Mesenchymal stem cell (in vitro differentiated cells and primary cell): Measurements from ENCODE around the gene ARSG.
A peak's percentile ranks its signal among the peaks of the same experiment; 100 is the strongest.

Source experiments
- DNase-seq: peaks from one replicate; pipeline ENCODE4 v3.0.0-alpha.2; 2013
- H2AFZ ChIP-seq: one replicate; pipeline ENCODE4 v1.6.1; 2013; ENCODE audit warnings: low read depth, mild to moderate bottlenecking, control low read depth, inconsistent platforms, low read length, moderate library complexity
- H2AK5ac ChIP-seq: 2 replicates; pipeline ENCODE4 v1.6.1; 2013; ENCODE audit warnings: low read length, moderate library complexity, mild to moderate bottlenecking, inconsistent platforms; ENCODE audit not compliant: severe bottlenecking
- H2BK120ac ChIP-seq: one replicate; pipeline ENCODE4 v1.6.1; 2013; ENCODE audit warnings: low read depth, mild to moderate bottlenecking, inconsistent platforms, low read length, moderate library complexity
- H2BK12ac ChIP-seq, 2 experiments: one replicate each; pipeline ENCODE4 v1.6.1; 2013; ENCODE audit warnings: inconsistent platforms in 2 of 2, low read length in 2 of 2, mild to moderate bottlenecking in 2 of 2, moderate library complexity in 2 of 2, control low read depth in 1 of 2
- H2BK15ac ChIP-seq: one replicate; pipeline ENCODE4 v1.6.1; 2013; ENCODE audit warnings: mild to moderate bottlenecking, low read depth, inconsistent platforms; ENCODE audit not compliant: poor library complexity, severe bottlenecking
- H2BK5ac ChIP-seq: 2 replicates; pipeline ENCODE4 v1.6.1; 2013; ENCODE audit warnings: low read depth, mild to moderate bottlenecking, low read length, control low read depth, inconsistent platforms; ENCODE audit not compliant: poor library complexity, severe bottlenecking
- H3K14ac ChIP-seq, 2 experiments: one replicate each; pipeline ENCODE4 v1.6.1; 2013; ENCODE audit warnings: inconsistent platforms in 2 of 2, low read length in 2 of 2, control low read depth in 1 of 2, mild to moderate bottlenecking in 1 of 2, moderate library complexity in 1 of 2
- H3K18ac ChIP-seq, 2 experiments: one replicate each; pipeline ENCODE4 v1.6.1; 2013; ENCODE audit warnings: inconsistent platforms in 2 of 2, low read length in 2 of 2, control low read depth in 1 of 2, low read depth in 1 of 2, mild to moderate bottlenecking in 1 of 2
- H3K23ac ChIP-seq, 2 experiments: one replicate each; pipeline ENCODE4 v1.6.1; 2013; ENCODE audit warnings: inconsistent platforms in 2 of 2, low read length in 2 of 2, mild to moderate bottlenecking in 2 of 2, moderate library complexity in 2 of 2, control low read depth in 1 of 2
- H3K27ac ChIP-seq: 2 replicates; pipeline ENCODE4 v1.5.1; 2013; ENCODE audit warnings: mild to moderate bottlenecking, moderate library complexity, low read length, control low read depth, inconsistent platforms; ENCODE audit not compliant: poor library complexity, severe bottlenecking
- H3K27me3 ChIP-seq, 2 experiments: 2 replicates each; pipeline versions ENCODE4 v1.6.1 to v1.7.0; 2013; ENCODE audit warnings: low read length in 2 of 2, mild to moderate bottlenecking in 2 of 2, moderate library complexity in 2 of 2, control low read depth in 1 of 2, inconsistent platforms in 1 of 2; ENCODE audit not compliant: control insufficient read depth in 1 of 2, insufficient read depth in 1 of 2
- H3K36me3 ChIP-seq, 2 experiments: 2 replicates each; pipeline versions ENCODE4 v1.6.1 to v1.7.0; 2013; ENCODE audit warnings: low read length in 2 of 2, control low read depth in 1 of 2, inconsistent platforms in 1 of 2, low read depth in 1 of 2, mild to moderate bottlenecking in 1 of 2; ENCODE audit not compliant: insufficient read depth in 2 of 2, control insufficient read depth in 1 of 2
- H3K4ac ChIP-seq, 2 experiments: one replicate each; pipeline ENCODE4 v1.6.1; 2013; ENCODE audit warnings: inconsistent platforms in 2 of 2, low read length in 2 of 2, mild to moderate bottlenecking in 2 of 2, moderate library complexity in 2 of 2, control low read depth in 1 of 2, low read depth in 1 of 2
- H3K4me1 ChIP-seq: 2 replicates; pipeline ENCODE4 v1.6.1; 2013; ENCODE audit warnings: low read depth, low read length, control low read depth; ENCODE audit not compliant: control insufficient read depth, insufficient read depth
- H3K4me2 ChIP-seq: 2 replicates; pipeline ENCODE4 v1.6.1; 2013; ENCODE audit warnings: low read length, mild to moderate bottlenecking, inconsistent platforms; ENCODE audit not compliant: poor library complexity, severe bottlenecking
- H3K4me3 ChIP-seq, 2 experiments: 2 replicates each; pipeline versions ENCODE4 v1.5.1 to v1.7.0; 2013; ENCODE audit warnings: low read length in 2 of 2, mild to moderate bottlenecking in 2 of 2, control low read depth in 1 of 2, low read depth in 1 of 2; ENCODE audit not compliant: insufficient read depth in 1 of 2
- H3K79me1 ChIP-seq: replicated peaks from 2 replicates; pipeline ENCODE4 v1.6.1; 2013; ENCODE audit warnings: mild to moderate bottlenecking, control low read depth, low read length, inconsistent platforms; ENCODE audit not compliant: poor library complexity, severe bottlenecking
- H3K9ac ChIP-seq: 2 replicates; pipeline ENCODE4 v1.7.0; 2013; ENCODE audit warnings: mild to moderate bottlenecking, low read length, moderate library complexity
- H3K9me3 ChIP-seq: 2 replicates; pipeline ENCODE4 v1.7.0; 2013; ENCODE audit warnings: mild to moderate bottlenecking, low read length; ENCODE audit not compliant: control insufficient read depth
- H4K8ac ChIP-seq: one replicate; pipeline ENCODE4 v1.6.1; 2013; ENCODE audit warnings: inconsistent platforms, mild to moderate bottlenecking, low read length, moderate library complexity
- H4K91ac ChIP-seq: one replicate; pipeline ENCODE4 v1.6.1; 2013; ENCODE audit warnings: mild to moderate bottlenecking, low read length, inconsistent platforms
- WGBS: methylation state at CpG from one replicate; pipeline ENCODE4 v1.1.7; 2013; ENCODE audit warnings: mixed read lengths; 5-methylcytosine and 5-hydroxymethylcytosine counted together

ARSG gene

DNA sequence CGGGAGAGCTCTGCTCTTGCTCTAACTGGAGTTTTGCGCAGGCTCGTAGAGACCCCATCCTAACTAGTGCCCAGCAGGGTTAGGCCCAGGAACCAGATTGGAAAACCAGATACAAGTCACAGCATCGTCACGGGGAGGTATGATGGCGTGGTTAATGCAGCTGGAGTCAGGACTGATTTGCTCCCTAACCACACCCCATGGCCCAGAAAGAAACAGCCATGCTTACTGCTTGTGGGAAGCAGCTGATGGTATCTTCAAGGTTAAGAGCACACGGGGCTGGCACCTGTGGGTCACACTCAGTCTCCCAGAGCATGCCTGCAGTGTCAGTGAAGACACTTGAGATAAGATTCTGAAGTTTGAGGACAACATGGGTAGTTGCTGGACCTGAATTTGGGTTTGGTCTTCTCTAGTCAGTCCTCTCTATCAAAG lies 105.8 kb downstream of the ARSG start:
- WGBS: 78% methylated on average over 7 of the region's 7 CpGs
- no peak overlapping the region for H3K4me3 ChIP-seq
- no peaks in the 10 kb centered on the region for H3K27me3 ChIP-seq
- no peak for DNase-seq
- H4K8ac ChIP-seq: peak overlapping the region; percentile 45
- H3K36me3 ChIP-seq: no peaks in the 10 kb centered on the region
- no peak overlapping the region for H2AK5ac ChIP-seq
- no peak overlapping the region for H2AFZ ChIP-seq
- H3K79me1 ChIP-seq: no peaks in the 10 kb centered on the region
- H3K4ac ChIP-seq: peak overlapping the region in 1 of 2 experiments; percentile 49
- H3K18ac ChIP-seq: peak overlapping the region; percentile 23 to 29
- peaks cover 5% of the 10 kb centered on the region for H3K9me3 ChIP-seq
- H3K9ac ChIP-seq: no peak overlapping the region
- H4K91ac ChIP-seq: peak overlapping the region; percentile 36
- peaks cover 7% of the 10 kb centered on the region for H3K4me1 ChIP-seq
- no peak overlapping the region for H3K23ac ChIP-seq
- H3K14ac ChIP-seq: no peak overlapping the region
- no peak overlapping the region for H2BK15ac ChIP-seq
- peak overlapping the region; percentile 23 to 87 for H2BK12ac ChIP-seq
- H3K27ac ChIP-seq: no peak overlapping the region
- no peak overlapping the region for H2BK5ac ChIP-seq
- H2BK120ac ChIP-seq: no peak overlapping the region
- no peak overlapping the region for H3K4me2 ChIP-seq

DNA sequence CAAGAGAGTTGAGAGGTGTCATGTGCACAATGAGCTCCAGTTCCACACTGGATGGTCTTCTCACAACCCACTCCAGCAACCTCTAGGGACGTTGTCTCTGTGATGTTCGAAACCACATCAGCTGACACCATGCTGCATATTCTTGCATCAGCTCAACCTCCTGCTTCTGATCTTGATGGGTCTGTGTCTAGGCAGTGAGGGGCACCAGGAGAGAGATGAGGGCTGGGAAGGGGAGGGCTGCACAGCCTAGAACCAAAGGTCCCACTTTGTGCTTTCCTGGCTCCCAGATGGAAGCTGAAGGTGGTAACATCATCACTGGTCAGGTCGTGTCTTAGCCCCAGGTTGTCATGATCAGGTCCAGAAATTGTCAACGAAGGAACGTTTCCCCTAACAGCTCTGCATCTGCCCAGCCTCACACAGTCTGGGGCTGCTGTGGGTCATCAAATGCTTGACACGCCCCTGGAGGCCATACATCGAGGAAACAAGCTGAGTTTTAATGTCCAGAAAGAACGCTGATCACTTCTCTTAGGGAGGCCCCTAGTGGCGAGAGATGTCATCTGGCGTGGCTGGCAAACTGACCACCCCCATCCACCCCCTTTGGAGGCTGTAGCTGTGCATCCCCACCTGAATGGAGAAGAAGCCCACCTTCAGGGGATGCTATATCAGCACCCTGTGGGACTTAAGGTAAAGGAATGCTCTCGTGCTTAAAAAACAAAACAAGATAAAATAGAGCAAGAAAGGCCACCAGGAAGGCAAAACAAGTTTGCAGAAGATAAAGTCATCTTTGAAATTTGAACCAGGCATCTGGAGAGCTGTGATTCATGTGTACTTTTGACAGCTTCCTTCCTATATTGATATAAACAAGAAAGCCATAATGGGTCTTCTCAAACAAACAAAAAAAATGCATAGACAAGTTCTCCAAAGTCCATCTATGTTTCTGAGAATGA lies 107.7 kb downstream of the ARSG start:
- Histone ChIP-seq H3K18ac (peak overlapping the region; percentile 58 to 97), H3K36me3 (no peaks in the 10 kb centered on the region), H3K27ac (no peak overlapping the region), H3K9me3 (peaks cover 5% of the 10 kb centered on the region), H2BK15ac (no peak overlapping the region), H3K23ac (peak overlapping the region in 1 of 2 experiments; percentile 23), H3K27me3 (no peaks in the 10 kb centered on the region), H2BK12ac (peak overlapping the region; percentile 76 to 99), H3K4me3 (peak overlapping the region in 1 of 2 experiments; percentile 67), H4K8ac (peak overlapping the region; percentile 89), H3K4me1 (peaks cover 7% of the 10 kb centered on the region), H3K4ac (peak overlapping the region in 1 of 2 experiments; percentile 99), H2AFZ (peak overlapping the region; percentile 72), H4K91ac (peak overlapping the region; percentile 53), H3K14ac (peak overlapping the region in 1 of 2 experiments; percentile 99), H3K79me1 (no peaks in the 10 kb centered on the region), H3K4me2 (no peak overlapping the region), H2BK120ac (peak overlapping the region; percentile 4), H3K9ac (peak overlapping the region; percentile 83), H2BK5ac (no peak overlapping the region), H2AK5ac (no peak overlapping the region)
- DNase-seq: peak; percentile 93
- 2% methylated on average over 9 of the region's 11 CpGs for WGBS

DNA sequence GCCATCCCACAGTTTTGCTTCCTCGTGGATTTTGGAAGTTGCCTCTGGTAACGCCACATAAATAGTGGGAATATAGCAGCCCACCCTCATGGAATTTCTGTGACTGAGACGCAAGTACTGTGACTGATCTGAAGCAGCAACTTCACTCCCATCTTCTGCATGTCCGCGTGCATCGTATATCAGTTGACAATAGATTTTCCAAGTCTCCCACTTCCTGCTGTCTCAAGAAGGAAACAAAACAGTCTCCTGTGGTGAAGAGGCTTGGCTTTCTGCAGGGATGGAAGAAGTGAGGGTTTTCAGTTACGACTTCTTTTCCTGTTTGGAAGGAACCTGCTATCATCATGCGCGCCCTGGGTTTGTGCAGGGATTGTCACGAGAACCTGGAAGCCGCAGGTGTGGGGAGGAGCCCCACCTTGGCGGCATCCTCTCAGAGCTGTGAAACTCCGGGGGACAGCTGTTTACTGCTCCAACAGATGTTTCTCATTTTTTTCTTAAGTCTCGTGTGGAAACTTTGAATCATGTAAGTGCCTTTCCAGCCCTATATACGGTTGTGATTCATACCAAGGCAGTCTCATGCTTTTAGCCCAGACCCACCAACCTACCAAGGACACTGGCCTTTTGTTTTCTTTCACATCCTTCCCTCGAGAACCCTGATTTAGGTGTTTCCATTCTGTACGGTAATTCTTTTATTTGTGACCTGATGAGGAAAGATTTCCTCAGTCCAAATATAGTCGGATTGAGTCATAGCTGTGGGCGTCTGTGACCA lies 108.5 kb downstream of the ARSG start:
- Histone ChIP-seq H3K14ac (no peak overlapping the region), H2AK5ac (no peak overlapping the region), H3K27me3 (no peaks in the 10 kb centered on the region), H4K8ac (peak overlapping the region; percentile 74), H3K36me3 (no peaks in the 10 kb centered on the region), H2BK12ac (peak overlapping the region; percentile 14 to 17), H3K4me1 (peaks cover 7% of the 10 kb centered on the region), H3K27ac (no peak overlapping the region), H4K91ac (peak overlapping the region; percentile 91), H3K4ac (peak overlapping the region; percentile 97 to 98), H3K79me1 (no peaks in the 10 kb centered on the region), H3K23ac (no peak overlapping the region), H3K4me3 (peak overlapping the region in 1 of 2 experiments; percentile 67), H2BK15ac (peak overlapping the region; percentile 13), H3K18ac (peak overlapping the region; percentile 58 to 61), H2AFZ (no peak overlapping the region), H3K4me2 (peak overlapping the region; percentile 41), H3K9me3 (peaks cover 3% of the 10 kb centered on the region), H3K9ac (peak overlapping the region; percentile 83), H2BK120ac (peak overlapping the region; percentile 95), H2BK5ac (no peak overlapping the region)
- 21% methylated on average over 16 of the region's 19 CpGs for WGBS
- DNase-seq: peak; percentile 96

DNA sequence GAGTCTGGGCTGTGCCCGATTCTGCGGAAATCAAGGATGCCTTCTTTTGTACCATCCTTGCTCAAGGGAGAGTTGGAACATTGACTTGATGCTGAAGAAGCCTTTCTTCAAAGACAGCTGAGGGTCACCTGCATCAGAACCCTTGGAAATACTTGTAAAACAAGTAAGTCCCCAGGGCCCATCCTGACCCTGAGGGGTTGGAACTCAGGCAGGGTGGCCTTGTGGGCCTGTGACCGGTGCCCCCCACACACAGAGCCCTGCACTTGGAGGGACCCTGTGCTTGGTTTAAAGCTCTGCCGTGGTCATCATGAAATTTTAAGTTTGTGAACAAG lies 109.1 kb downstream of the ARSG start:
- Histone ChIP-seq H3K27me3 (no peaks in the 10 kb centered on the region), H3K79me1 (no peaks in the 10 kb centered on the region), H2BK120ac (peak overlapping the region; percentile 74), H3K4me2 (no peak overlapping the region), H3K27ac (no peak overlapping the region), H3K4ac (peak overlapping the region; percentile 97 to 98), H3K18ac (peak overlapping the region; percentile 52 to 61), H3K4me3 (peak overlapping the region in 1 of 2 experiments; percentile 67), H3K23ac (peak overlapping the region in 1 of 2 experiments; percentile 89), H3K36me3 (no peaks in the 10 kb centered on the region), H2BK15ac (no peak overlapping the region), H2AFZ (no peak overlapping the region), H2AK5ac (no peak overlapping the region), H4K91ac (peak overlapping the region; percentile 91), H2BK12ac (peak overlapping the region; percentile 14 to 100), H3K9ac (peak overlapping the region; percentile 83), H2BK5ac (no peak overlapping the region), H3K4me1 (peaks cover 7% of the 10 kb centered on the region), H3K9me3 (no peaks in the 10 kb centered on the region), H4K8ac (peak overlapping the region; percentile 74), H3K14ac (no peak overlapping the region)
- DNase-seq: no peak
- 80% methylated on average over 3 of the region's 4 CpGs for WGBS
